IPS DF 6.9 (cell line): ENCODE data around the gene SRPX2.
A peak's percentile ranks its signal among the peaks of the same experiment; 100 is the strongest.

Experiments used
- DNase-seq: peaks from one replicate; pipeline ENCODE4 v3.0.0-alpha.2; 2013; ENCODE audit warnings: low read depth, low spot score
- H3K27ac ChIP-seq: one replicate; pipeline ENCODE4 v1.5.1; 2013; ENCODE audit warnings: low read length, control low read depth
- H3K27me3 ChIP-seq: 2 replicates; pipeline ENCODE4 v1.6.1; 2013; ENCODE audit warnings: mild to moderate bottlenecking, low read length; ENCODE audit not compliant: control insufficient read depth, insufficient read depth
- H3K36me3 ChIP-seq: 2 replicates; pipeline ENCODE4 v1.6.1; 2013; ENCODE audit warnings: low read length; ENCODE audit not compliant: control insufficient read depth, insufficient read depth
- H3K4me1 ChIP-seq: 2 replicates; pipeline ENCODE4 v1.6.1; 2013; ENCODE audit warnings: low read length; ENCODE audit not compliant: control insufficient read depth, insufficient read depth
- H3K4me3 ChIP-seq: 2 replicates; pipeline ENCODE4 v1.5.1; 2013; ENCODE audit warnings: mild to moderate bottlenecking, low read length
- H3K9me3 ChIP-seq: 2 replicates; pipeline ENCODE4 v1.6.1; 2013; ENCODE audit warnings: low read length, inconsistent platforms; ENCODE audit not compliant: control insufficient read depth, insufficient read depth
- WGBS: extraction: QIAGEN DNeasy Blood & Tissue Kit; methylation state at CpG from one replicate; pipeline ENCODE4 v1.1.7; 2013; ENCODE audit warnings: mixed read lengths, missing lambda C conversion rate; ENCODE audit not compliant: insufficient read length, insufficient coverage; 5-methylcytosine and 5-hydroxymethylcytosine counted together

Gene SRPX2

DNA sequence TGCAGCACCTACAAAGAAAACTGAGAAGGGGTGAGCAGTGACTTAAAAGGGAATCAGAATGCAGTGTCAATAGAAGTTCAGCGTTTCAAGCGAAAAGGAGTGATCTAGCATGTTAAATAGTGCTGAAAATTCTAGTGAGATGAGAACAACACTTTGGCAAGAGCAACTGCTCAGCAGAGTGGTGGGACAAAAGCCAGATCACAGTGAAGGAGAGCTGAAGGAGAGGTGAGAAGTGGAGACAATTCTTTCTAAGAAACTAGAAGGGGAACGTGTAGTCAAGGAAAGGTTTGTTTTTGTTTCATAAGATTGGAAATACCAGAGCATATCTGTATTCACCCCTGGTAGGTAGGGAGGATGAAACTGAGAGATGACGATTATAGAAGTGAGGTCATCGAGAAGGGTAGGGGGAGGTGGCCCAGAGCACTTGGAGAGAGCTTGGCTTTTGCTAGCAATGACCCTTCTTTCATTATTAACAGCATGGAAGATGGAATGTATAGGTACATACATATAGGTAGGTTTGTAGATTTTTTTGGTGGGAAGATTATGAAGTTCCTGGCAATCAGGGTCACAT is 33.7 kb downstream of the SRPX2 start:
- Histone ChIP-seq H3K36me3 (no peaks in the 10 kb centered on the region), H3K27me3 (no peaks in the 10 kb centered on the region), H3K4me1 (no peaks in the 10 kb centered on the region), H3K4me3 (no peak overlapping the region), H3K27ac (no peak overlapping the region), H3K9me3 (no peaks in the 10 kb centered on the region)
- DNase-seq, result no peak
- no CpG with 5 or more reads among the region's 5 CpGs for WGBS

DNA sequence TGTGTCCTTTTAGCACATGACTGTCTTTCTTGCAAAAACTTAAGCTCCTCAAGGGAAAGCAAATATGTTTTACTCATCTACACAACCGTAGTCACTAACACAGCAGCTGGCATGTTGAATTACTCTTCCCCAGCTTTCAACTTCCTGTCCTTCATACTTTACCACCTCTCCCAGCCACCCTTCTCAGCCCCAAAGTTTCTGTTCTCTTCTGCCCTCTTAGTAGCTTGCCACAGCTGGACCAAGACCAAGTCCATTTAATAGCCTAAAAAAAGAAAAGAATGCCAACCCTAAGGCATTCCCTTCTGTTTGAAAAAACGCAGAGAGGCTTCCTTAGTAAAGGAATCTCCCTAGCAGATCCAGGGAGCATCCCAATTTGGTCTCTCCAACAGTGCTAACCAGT is 36.8 kb downstream of the SRPX2 start:
- no peak overlapping the region for H3K27ac ChIP-seq
- no peak for DNase-seq
- no peaks in the 10 kb centered on the region for H3K27me3 ChIP-seq
- no peak overlapping the region for H3K4me3 ChIP-seq
- H3K9me3 ChIP-seq, result no peaks in the 10 kb centered on the region
- H3K4me1 ChIP-seq, result no peaks in the 10 kb centered on the region
- WGBS, result no CpG with 5 or more reads among the region's 2 CpGs
- H3K36me3 ChIP-seq, result no peaks in the 10 kb centered on the region

DNA sequence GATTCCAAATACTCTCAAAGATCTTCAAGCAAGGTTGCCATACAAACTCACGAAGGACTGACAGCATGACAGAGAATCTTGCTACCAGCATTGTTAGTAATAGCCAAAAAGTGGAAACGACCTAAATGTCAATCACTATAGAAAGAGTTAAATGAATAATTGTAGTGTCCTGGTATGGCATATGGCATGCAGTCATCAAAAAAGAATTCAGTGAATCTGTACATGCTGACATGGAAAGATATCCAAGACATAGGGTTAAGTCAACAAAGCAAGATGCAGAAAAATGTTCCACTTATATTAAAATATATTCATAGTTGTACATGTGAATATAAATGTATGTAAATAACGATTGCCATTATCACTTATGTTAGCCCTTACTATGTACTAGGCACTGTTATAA is 37.6 kb downstream of the SRPX2 start:
- H3K27ac ChIP-seq, result no peak overlapping the region
- no peak overlapping the region for H3K4me3 ChIP-seq
- H3K4me1 ChIP-seq, result no peaks in the 10 kb centered on the region
- H3K9me3 ChIP-seq, result no peaks in the 10 kb centered on the region
- DNase-seq, result no peak
- no peaks in the 10 kb centered on the region for H3K36me3 ChIP-seq
- WGBS, result no CpG with 5 or more reads among the region's 3 CpGs
- H3K27me3 ChIP-seq, result no peaks in the 10 kb centered on the region

DNA sequence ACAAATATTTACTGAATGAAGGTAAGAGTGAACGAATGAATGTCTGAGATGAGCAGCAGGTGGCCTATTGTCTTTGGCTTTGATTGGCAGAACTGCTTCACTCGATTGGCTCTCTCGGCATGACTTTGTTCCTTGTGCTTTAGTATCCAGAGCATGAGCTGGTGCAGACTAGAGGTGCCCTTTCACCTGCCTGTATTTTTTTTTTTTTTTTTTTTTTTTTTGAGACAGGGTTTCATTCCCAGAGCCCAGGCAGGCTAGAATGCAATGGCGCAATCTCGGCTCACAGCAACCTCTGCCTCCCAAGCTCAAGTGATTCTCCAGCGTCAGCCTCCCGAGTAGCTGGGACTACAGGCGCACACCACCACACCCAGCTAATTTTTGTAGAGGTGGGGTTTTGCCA is 38.9 kb downstream of the SRPX2 start:
- Histone ChIP-seq H3K27me3 (no peaks in the 10 kb centered on the region), H3K9me3 (no peaks in the 10 kb centered on the region), H3K4me3 (no peak overlapping the region), H3K4me1 (no peaks in the 10 kb centered on the region), H3K36me3 (no peaks in the 10 kb centered on the region), H3K27ac (no peak overlapping the region)
- no peak for DNase-seq
- no CpG with 5 or more reads among the region's 8 CpGs for WGBS

DNA sequence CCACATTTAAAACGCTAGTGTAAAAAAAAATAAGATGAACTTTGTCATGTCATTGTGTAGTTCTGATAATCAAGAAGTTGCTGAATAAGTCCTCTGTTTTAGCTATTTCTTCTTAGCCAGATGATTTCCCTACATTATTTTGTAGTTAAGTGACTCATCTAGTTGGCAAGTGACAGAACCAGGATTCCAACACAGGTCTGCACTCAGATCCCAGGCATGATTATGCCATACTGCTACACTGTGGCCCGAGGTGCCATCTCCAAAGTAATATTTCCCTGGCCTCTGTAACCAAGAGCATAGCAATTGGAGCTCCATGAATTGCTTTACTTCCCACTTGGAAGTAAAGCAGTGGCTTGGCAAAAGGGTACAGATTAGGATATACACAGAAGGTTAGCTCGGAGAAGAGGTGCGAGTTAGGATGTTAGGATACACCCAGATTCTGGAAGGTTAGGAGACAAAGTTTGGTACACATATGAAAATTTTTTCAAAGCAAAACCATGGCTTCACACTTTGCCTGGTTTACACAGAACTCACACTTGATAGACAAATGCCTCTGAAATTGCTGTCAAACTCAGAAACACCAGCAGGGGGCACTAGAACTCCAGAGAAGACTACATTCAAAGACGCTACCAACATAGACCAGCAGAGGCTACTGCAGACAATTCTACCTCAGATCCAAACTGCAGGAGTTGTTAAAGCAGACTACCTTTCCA is 41.4 kb downstream of the SRPX2 start:
- no peaks in the 10 kb centered on the region for H3K36me3 ChIP-seq
- no CpG with 5 or more reads among the region's 5 CpGs for WGBS
- no peaks in the 10 kb centered on the region for H3K27me3 ChIP-seq
- no peak overlapping the region for H3K27ac ChIP-seq
- H3K9me3 ChIP-seq, result no peaks in the 10 kb centered on the region
- H3K4me3 ChIP-seq, result no peak overlapping the region
- no peaks in the 10 kb centered on the region for H3K4me1 ChIP-seq
- DNase-seq, result peak; percentile 31

DNA sequence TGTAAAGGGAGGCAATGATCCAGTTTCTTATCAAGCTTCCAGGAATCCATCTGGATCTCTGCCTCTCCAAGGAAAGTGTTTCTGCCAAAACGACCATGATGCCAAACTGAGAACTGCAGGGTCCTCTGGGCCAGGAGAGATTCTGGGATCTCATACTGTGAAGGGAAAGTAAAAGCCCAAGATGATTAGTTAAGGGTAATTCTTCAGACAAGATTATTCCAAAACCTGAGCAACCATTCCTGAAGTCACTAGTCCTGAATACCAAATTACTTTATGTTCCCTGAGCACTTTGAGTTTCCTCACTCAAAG is 42.0 kb downstream of the SRPX2 start:
- Histone ChIP-seq H3K36me3 (no peaks in the 10 kb centered on the region), H3K27me3 (no peaks in the 10 kb centered on the region), H3K4me3 (no peak overlapping the region), H3K4me1 (no peaks in the 10 kb centered on the region), H3K9me3 (no peaks in the 10 kb centered on the region), H3K27ac (no peak overlapping the region)
- no CpG with 5 or more reads among the region's 1 CpG for WGBS
- DNase-seq, result no peak

DNA sequence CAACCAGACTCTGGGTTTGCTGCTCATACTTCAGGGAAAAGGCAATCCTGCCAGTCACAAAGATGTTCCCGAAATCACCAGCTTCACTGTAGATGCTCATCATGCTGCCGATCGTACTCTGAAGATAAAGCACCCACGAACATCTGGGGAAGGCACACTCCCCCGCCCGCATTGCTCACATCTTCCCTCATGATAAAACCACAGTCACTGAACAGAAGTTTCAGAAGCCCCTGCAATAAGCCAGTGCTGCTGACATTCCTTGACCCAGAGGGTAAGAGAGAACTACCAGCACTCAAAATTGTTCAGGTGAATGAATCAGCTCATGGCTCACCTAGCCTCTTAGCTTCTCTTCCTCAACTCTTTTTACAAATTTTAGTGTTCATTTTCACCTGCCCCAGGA is 43.1 kb downstream of the SRPX2 start:
- H3K9me3 ChIP-seq, result no peaks in the 10 kb centered on the region
- WGBS, result no CpG with 5 or more reads among the region's 6 CpGs

DNA sequence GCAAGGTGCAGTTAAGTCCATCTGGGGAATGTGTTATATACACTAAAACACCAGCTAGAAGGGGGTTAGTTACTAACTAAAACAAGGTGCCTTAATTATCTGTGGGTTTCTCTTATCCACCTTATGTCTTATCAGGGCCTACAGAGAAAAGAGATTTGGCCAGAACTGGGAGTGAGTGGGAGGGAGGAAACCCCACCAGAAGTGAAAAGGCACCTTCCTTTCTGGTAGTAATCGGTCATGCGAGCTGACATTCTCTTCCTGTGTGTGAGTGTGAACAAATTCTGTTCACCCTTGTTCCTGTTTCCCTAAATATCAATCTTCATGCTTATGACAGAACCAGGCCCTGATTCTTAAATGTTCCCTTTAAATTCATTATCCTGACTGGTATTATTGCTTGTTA is 43.5 kb downstream of the SRPX2 start:
- H3K27me3 ChIP-seq, result no peaks in the 10 kb centered on the region
- no peaks in the 10 kb centered on the region for H3K9me3 ChIP-seq
- no CpG with 5 or more reads among the region's 2 CpGs for WGBS
- no peaks in the 10 kb centered on the region for H3K36me3 ChIP-seq
- no peak overlapping the region for H3K4me3 ChIP-seq
- H3K27ac ChIP-seq, result no peak overlapping the region
- DNase-seq, result no peak
- no peaks in the 10 kb centered on the region for H3K4me1 ChIP-seq

More for the DNA sequence above, 43.1 kb downstream of the SRPX2 start:
- no peaks in the 10 kb centered on the region for H3K4me1 ChIP-seq
- DNase-seq, result no peak
- no peak overlapping the region for H3K4me3 ChIP-seq
- H3K36me3 ChIP-seq, result no peaks in the 10 kb centered on the region
- no peak overlapping the region for H3K27ac ChIP-seq
- H3K27me3 ChIP-seq, result no peaks in the 10 kb centered on the region

DNA sequence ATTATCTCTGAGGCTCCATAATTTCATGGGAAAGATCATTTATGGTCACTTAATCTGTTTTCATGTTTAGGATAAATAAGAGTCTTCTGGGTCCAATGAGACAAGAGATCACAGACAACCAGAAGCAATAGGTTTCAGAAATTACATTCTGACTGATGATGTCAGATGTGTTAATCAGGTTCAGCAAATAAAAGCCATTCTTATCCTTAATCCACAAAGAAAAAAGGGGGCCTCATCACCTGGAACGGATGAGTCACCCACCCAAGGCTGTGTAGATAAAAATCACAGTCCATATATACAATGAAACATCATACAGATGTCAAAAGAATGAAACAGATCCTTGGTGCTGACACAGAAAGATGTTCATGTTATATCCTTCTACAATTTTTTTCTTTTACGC is 51.3 kb downstream of the SRPX2 start:
- H3K4me3 ChIP-seq, result no peak overlapping the region
- H3K4me1 ChIP-seq, result no peaks in the 10 kb centered on the region
- H3K36me3 ChIP-seq, result no peaks in the 10 kb centered on the region
- no peak for DNase-seq
- H3K9me3 ChIP-seq, result no peaks in the 10 kb centered on the region
- H3K27ac ChIP-seq, result no peak overlapping the region
- no CpG with 5 or more reads among the region's 2 CpGs for WGBS
- no peaks in the 10 kb centered on the region for H3K27me3 ChIP-seq

DNA sequence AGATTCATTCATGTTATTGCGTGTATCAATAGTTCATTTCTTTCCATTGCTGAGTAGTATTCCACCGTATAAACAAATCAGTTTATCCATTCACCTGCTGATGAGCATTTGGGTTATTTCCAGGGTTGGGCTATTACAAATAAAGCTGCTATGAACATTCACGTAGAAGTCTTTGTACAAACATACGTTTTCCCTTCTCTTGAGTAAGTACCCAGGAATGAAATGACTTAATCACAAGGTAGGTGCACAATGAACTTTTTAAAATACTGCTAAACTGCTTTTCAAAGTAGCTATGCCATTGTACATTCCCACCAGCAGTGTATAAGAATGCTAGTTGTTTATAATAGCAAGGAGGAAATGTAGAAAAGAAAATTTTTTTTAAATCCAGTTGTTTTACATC is 52.0 kb downstream of the SRPX2 start:
- no CpG with 5 or more reads among the region's 4 CpGs for WGBS
- H3K27ac ChIP-seq, result no peak overlapping the region
- H3K9me3 ChIP-seq, result no peaks in the 10 kb centered on the region
- no peaks in the 10 kb centered on the region for H3K4me1 ChIP-seq
- no peaks in the 10 kb centered on the region for H3K36me3 ChIP-seq
- no peak overlapping the region for H3K4me3 ChIP-seq
- no peaks in the 10 kb centered on the region for H3K27me3 ChIP-seq
- no peak for DNase-seq

DNA sequence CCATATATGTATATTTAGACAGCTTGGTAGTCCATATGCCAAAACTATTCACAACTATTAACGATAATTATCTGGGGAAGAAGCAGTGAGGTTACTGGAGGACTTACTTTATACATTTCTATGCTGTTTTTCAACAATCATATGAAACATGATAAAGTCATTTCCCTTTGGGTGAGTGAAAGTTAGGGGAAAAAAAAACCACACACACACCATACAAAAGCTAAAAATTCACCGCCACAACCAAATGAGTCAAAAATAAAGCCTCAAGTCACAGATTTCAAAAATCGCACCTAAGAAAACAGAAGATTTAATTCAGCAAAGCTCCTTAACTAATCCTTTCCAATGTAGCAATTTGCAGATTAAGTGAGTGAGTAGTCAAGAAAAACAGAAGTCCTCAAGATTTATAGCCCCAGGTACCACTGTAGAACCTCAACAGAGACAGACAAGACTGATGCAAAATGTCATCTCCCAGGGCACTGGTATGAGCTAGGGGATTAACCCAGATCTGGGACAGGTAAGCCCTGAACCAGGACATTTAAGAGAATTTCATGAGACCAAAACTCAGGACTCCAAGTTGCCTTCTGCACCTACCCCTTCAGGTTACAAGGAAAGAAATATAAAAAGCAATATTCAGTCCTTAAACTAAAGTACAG is 52.8 kb downstream of the SRPX2 start:
- WGBS, result no CpG with 5 or more reads among the region's 3 CpGs
- Histone ChIP-seq H3K36me3 (no peaks in the 10 kb centered on the region), H3K9me3 (no peaks in the 10 kb centered on the region), H3K4me3 (no peak overlapping the region), H3K27ac (no peak overlapping the region), H3K27me3 (no peaks in the 10 kb centered on the region), H3K4me1 (no peaks in the 10 kb centered on the region)
- DNase-seq, result no peak
